ENCODE measurements around the gene QRFPR.
"Not testable (repeated sequence)": the region's sequence is repeated elsewhere in the genome, so short reads cannot be mapped to it uniquely, and the experiment has no call there.

Gene QRFPR

DNA sequence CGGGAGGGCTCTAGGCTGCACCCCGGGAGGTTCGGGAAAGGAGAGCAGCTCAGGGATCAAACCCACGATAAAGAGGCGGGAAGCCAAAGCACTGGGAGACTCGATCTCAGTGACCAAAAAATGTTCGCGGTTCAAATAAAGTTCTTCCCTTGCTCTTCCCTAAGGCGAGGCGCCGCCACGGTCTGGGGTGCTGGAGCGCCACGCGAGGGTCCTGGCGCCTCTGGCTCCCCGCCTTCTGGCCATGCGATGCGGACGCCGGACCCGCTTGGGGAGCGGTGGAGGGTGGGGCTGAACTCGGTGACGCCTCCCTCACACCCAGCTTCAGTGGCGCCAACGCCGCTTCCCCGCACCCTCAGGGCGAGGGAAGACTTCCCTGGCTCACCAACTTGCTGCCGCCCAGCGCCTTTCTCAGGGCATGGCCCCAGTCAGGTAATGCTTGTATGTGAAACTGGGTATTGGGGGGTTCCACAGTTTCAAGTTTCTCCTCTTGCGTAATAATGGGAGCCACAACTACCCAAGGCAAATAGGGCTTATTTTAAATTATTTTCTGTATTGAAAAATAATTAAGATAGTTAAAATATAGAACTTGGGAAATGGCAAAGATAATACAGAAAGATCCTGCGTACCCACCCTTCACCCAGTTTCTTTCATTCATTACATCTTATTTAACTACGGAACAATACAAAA, at the start of gene QRFPR:
Gene QRFPR (minus strand): TSS at position 243 of the 687 bp plus-strand sequence. CDS start 371 bp downstream, outside the sequence.
- no peak for DNase-seq

DNA sequence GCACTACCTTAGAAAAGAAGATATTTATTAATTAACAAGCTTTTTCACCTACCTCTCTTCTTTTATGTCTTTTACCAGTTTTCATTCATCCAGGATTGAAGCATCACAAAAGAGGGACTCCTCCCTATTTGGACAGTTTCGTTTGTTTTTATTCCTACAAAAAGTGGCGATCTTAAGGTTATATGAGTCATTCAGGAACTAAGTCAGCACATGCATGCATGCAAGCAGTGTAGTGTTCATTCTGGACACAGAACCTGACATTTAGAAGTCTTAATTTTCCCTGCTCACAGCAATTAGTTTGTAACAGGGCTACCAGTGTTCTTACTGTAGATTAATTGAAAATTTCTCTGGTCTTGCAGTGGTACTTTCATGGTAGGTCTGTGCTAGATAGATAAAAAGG, 47.9 kb upstream of the QRFPR start:
- peak; percentile 17 for DNase-seq

DNA sequence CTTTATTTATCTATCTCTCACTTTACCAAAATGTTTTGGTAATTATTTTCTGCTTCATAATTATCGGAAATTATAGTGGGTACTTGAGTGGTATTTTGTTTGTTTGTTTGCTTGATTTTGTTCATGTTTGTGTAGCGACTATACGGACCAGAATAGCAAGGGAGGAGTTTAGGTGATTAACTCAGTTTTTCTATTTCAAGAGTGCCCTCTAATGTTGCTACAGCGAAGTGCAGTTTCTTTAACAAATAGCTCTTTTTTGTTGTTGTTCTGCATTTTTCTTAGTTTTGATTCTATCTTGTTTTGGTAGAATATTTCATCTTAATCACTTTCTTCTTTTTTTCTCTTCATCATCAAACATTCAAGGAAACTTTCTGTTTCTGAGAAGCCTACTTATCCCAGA, 40.8 kb upstream of the QRFPR start:
- no peak for DNase-seq

DNA sequence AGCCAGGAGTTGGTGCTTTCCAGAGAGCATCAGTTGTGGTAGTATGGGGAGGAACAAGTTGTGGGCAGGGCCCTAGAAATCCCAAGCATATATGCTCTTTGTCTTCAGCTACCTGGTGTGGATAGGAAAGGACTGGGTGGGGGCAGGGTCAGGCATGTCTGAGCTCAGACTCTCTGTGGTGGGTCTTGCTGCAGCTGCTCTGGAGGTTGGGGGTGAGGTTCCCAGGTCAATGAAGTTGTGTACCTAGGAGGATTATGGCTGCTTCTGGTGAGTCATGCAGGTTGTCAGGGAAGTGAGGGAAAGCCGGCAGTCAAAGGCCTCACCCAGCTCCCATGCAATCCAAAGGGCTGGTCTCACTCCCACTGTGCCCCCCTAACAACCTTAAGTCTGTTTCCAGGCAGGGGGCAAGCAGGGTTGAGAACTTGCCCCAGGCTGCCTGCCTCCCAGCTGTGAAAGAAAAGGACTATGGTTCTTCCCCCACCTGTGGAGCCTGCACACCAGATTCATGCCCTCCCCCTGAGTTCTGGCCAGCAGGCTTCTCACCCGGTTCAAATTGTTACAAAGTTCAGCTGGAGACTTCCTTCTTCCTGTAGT, 30.4 kb upstream of the QRFPR start:
- no peak for DNase-seq

- not testable (repeated sequence) for DNase-seq
These were observed 27.7 kb upstream of the QRFPR start for GRCh38 chr4:121408567-121408966.

- DNase-seq: no peak
These were observed 19.8 kb upstream of the QRFPR start for GRCh38 chr4:121400632-121401031.

- DNase-seq: no peak
These were observed 17.3 kb upstream of the QRFPR start for GRCh38 chr4:121397941-121398601.

DNA sequence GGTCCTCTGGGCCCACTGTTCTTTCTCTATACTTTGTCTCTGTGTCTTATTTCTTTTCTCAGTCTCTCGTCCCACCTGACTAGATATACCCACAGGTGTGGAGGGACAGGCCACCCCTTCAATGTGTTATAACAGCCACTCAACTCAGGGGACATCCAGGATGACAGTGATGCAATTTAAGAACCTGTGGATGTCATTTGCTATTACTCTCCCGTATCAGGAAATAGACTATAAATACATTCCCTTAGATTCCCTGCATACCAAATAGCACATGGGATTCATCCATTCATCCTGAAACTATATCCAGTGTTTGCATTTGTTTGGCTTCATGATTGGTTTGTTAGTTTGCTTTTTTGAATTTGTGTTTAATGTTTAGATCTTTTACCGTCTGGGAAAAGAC, 16.6 kb upstream of the QRFPR start:
- DNase-seq: no peak

- DNase-seq: no peak
These were observed 11.7 kb upstream of the QRFPR start for GRCh38 chr4:121392426-121393086.

- no peak for DNase-seq
These were observed 9.5 kb upstream of the QRFPR start for GRCh38 chr4:121390335-121390734.

- no peak for DNase-seq
These were observed 1.5 kb downstream of the QRFPR start for GRCh38 chr4:121379276-121379675.

DNA sequence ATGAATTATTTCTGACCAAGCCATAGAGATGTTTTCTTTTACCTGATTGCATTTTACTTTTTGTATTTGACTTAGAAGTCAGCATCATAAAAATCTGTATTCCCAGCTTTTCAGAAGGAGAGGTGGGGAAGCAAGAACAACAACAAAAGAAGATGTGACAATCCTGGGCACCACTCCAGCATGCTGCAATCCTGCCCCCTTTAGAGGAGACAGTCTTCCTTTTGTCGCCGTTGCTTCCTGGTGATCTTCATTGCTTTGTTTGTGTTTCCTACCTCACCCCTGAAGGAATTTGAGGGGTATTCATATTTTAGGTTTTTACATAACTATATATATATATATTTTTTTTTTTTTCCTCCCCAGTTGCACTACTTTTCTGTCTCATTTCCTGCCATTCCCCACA, 3.7 kb downstream of the QRFPR start:
- DNase-seq: no peak

GRCh38 chr4:121376556-121376955, 4.3 kb downstream of the QRFPR start:
- DNase-seq: no peak

- no peak for DNase-seq
These were observed 4.7 kb downstream of the QRFPR start for GRCh38 chr4:121376097-121376496.

GRCh38 chr4:121375262-121375661, 5.6 kb downstream of the QRFPR start:
- DNase-seq: peak; percentile 19

DNA sequence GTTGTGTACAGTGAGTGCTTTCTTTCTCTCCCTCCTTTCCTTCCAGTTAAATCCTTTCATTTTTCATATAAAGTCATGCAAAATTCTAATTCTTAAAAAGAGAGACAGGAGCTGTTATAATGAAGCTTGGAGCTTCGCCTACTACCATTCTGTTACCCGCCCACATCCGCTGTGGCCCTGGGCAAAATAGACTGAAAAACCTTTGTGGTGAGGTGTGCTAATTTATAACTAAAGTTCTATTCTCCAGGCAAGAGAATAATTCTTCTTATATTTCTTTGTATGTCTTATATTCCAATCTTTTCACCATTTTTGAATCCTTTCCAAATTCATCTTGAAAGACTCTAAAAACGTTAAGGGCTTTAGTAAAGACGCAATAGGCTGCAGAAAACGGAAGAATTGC, 7.0 kb downstream of the QRFPR start:
- no peak for DNase-seq

DNA sequence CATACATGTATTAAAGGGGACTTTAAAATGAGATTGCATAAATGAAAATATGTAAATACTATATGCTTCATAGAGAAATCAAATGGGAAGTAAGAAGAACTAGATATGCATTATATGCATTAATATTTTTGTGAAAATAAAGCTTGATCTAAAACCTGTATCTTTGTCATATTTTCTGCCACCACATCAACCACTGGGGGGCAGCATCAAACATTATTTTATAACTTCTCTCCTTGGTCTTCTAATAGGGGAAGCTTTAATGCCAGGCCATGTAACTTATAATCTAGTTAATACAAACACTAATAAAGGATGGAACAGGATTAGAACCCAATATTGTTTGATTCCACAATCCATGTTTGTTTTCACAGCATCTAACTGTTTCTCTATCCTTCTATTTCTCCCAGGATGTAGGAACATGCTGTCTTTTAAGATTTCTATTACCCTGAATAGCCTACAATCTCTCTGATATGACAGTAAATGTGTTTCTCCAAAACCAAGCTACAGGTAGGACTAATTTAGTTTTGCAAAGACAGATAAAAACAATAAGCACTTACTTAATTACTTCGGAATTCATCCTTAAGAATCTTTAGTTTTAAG, 10.0 kb downstream of the QRFPR start:
- peak; percentile 3 for DNase-seq

- DNase-seq: no peak
These were observed 20.3 kb downstream of the QRFPR start for GRCh38 chr4:121360495-121360894.

DNA sequence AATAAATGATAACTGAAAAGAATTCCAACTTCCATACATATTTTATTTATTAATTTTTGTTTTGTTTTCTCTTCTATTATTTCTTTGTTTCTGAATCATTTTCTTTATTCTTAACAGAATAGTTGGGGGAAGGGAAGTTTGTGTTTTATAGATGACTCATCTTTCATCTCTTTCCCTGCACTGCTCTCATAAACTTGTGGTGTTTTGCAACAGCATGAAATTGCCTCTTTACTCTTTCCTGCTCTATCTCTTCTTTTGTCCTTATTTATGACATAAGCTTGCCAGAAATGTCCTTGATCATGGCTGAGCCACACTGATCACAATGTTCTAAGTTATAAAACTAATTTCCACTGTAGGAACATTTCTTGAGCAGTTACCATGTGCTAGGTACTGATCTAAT, 22.3 kb downstream of the QRFPR start:
- peak; percentile 9 for DNase-seq

GRCh38 chr4:121353213-121353612, 27.6 kb downstream of the QRFPR start:
- no peak for DNase-seq

DNA sequence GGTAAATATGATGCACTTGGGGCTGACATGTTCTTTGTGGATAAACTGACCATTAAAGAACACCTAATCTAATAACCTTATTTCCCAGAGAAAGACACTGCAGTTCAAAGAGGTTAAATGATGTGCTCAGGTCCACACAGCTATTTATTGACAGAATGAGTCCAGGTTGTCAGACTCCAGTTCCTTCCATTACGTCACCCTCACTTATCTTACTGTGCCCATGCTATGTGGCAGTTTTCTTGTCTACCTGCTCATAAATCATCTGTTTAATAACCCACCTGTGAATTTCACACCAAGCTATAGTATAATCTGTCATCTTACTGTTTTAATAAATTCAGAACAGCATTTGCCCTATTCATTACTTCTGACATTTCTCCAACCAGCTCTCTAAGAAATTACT, 36.7 kb downstream of the QRFPR start:
- DNase-seq: no peak

DNA sequence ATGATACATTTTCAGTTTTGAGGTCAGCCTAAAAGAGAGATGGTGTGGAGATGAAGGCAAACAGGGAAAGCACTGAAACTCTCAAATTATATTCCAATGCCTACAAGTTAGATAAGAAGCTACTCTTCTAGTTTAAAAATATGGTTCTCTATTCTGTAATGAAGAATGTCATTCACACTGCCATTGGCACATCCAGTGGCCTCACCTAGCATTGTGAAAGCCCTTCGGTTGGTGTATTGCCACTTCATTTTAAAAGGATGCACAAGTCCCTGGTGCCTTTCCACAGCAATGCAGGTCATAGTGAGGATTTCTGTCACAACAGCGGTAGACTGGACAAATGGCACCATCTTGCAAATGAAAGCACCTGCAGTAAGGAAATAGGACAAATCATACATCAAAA, 40.6 kb downstream of the QRFPR start:
- DNase-seq: no peak

DNA sequence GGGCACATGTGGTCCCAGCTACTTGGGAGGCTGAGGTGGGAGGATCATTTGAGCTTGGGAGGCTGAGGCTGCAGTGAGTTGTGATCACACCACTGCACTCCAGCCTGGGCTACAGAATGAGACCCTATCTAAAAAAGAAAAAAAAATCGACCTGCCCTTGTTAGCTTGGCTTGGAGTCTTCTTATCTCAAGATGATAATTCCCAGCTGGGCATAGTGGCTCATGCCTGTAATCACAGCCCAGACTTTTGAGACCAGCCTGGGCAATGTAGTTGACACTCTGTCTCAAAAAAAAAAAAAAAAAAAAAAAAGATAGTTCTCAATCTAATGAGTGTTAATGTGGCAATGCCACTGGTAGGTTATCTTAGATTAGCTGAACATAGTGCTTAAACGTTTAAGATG, 41.0 kb downstream of the QRFPR start:
- DNase-seq: no peak

All from HCEC 1CT (cell line).